ENCODE results near the gene OSCAR.
"Not testable (repeated sequence)": the region's sequence is repeated elsewhere in the genome, so short reads cannot be mapped to it uniquely, and the experiment has no call there.

OSCAR gene

DNA sequence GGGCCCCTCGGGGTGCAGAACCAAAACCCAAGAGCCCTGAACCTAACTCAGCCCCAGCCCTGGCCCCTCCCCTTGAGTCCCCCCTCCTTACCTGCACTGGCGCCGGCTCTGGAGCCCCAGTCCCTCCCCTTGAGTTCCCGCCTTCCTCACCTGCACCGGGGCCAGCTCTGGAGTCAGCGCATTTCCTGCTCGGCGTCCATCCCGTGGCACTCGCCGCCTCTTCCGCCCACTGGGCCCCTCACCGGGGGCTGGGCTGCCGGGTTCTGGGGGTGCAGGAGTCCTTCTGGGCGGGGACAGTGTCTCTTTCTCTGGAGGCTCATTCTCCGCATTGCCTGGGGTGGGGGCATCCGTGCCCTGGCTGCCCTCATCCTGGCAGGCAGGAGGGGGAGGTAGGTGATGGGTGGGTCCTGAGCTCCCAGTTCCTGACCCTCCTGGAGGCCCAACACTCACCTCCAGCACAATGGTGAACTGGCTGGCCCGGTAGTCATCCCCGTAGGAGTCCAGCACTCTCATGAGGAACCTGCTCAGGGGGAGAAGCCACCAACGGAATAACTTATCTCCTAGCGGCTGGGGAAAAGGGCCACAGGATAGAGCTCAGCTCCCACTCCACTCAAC, 7.4 kb upstream of the OSCAR start:
- TF ChIP-seq, protein P1, sequence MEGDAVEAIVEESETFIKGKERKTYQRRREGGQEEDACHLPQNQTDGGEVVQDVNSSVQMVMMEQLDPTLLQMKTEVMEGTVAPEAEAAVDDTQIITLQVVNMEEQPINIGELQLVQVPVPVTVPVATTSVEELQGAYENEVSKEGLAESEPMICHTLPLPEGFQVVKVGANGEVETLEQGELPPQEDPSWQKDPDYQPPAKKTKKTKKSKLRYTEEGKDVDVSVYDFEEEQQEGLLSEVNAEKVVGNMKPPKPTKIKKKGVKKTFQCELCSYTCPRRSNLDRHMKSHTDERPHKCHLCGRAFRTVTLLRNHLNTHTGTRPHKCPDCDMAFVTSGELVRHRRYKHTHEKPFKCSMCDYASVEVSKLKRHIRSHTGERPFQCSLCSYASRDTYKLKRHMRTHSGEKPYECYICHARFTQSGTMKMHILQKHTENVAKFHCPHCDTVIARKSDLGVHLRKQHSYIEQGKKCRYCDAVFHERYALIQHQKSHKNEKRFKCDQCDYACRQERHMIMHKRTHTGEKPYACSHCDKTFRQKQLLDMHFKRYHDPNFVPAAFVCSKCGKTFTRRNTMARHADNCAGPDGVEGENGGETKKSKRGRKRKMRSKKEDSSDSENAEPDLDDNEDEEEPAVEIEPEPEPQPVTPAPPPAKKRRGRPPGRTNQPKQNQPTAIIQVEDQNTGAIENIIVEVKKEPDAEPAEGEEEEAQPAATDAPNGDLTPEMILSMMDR (conservative IDR thresholded peaks at IDR 0.05), result no peak
- TF ChIP-seq ZFX (IDR thresholded peaks at IDR 0.05), result no peak
- H3K27ac ChIP-seq, result no peak overlapping the region

DNA sequence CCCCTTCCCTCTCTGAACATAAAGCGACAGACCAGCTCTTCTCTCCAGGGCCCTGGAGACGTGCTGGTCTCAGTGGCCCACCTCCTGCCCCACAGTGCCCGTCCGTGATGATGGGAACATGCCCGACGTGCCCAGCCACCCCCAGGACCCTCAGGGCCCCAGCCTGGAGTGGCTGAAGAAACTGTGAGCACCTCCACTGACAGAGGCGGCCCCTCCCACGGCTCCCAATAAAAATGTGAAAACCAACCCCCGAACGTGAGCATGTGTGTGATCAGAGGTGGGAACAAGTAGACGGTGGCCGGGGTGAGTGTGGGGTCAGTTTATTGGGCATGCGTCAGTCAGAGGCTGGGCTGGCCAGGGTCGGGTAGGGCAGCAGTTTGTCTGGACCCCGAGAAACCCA, 6.1 kb upstream of the OSCAR start:
- H3K27ac ChIP-seq, result no peak overlapping the region
- TF ChIP-seq, protein P1 (conservative IDR thresholded peaks at IDR 0.05), result no peak
- TF ChIP-seq ZFX (IDR thresholded peaks at IDR 0.05), result no peak

DNA sequence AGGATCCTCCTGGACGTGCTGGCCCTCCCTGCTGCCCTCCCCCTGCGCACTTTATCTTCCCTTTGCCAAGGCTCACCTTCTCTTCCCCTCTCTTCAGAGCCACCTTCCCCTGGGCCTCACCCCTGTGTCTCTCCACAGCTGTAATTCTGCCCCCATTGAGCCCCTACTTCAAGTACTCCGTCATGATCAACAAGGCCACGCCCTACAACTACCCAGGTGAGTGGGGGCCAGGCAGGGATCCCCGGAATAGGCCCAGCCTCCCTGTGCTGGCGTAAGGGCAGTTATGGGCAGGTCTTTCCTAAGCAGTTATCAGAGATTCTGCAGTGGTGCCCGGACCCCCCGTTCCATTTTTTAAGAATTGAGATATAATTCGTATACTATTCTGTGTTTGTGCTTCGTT, 5.2 kb upstream of the OSCAR start:
- no peak overlapping the region for H3K27ac ChIP-seq

DNA sequence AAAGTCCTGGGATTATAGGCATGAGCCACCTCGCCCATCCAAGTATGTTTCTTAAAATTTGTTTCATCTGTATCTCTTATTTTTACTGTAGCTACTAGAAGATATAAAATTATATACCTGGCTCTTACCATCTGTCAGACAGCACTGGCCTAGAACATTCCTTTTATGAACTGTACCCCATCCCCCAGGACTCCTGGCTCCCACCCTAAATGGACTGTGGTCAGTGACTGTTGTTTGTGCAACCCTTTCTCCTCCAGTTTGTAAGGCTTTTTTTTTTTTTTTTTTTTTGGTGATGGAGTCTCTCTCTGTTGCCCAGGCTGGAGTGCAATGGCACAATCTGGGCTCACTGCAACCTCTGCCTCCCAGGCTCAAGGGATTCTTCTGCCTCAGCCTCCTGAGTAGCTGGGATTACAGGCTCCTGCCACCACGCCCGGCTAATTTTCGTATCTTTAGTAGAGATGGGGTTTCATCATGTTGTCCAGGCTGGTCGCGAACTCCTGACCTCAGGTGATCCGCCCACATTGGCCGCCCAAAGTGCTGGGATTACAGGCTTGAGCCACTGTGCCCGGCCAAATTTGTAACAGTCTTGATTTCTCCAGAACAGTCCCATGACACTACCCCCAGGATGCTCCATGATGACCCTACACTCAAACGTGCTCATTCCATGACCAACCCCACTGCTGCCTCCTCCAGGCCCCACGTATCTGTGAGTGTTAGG, 4.6 kb upstream of the OSCAR start:
- H3K27ac ChIP-seq, result no peak overlapping the region
- TF ChIP-seq ZFX (IDR thresholded peaks at IDR 0.05), result no peak
- TF ChIP-seq, protein P1 (conservative IDR thresholded peaks at IDR 0.05), result no peak

More for the DNA sequence above, 5.2 kb upstream of the OSCAR start:
- TF ChIP-seq, protein P1 (conservative IDR thresholded peaks at IDR 0.05), result no peak
- no peak for TF ChIP-seq ZFX (IDR thresholded peaks at IDR 0.05)

DNA sequence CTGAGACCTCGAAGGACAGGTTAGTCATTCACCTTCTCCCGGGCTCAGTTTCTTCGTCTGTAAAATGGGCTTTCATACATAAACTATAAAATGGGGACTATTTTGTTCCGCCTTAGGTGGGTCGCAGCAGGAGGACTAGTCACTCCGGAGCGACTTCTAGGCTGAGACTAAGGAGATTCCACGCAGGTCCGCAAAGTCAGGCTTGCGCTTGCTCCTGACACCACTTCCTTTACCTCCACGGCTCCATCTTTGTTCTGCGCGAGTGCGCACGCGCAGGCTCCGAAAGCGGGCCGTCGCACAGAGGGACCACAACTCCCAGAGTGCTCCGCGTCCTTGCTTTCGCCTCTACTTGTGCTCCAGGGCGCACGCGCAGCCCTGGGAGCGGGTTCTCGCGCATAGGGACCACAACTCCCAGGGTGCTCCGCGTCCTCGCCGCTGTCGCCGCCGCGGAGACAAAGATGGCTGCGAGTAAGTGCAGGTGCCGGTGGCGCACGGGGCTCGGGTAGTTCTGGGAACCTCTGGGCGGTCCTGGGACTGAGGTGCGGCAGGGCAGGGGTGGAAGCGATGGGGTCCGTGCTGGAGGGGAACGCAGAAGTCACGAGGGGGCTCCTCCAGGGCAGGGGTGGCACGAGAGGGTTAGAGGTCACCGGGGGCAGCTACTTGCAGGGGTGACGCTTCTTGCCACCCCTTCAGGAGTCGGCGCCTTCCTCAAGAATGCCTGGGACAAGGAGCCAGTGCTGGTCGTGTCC, 2.0 kb upstream of the OSCAR start, which contains the start of gene NDUFA3:
TSS of gene NDUFA3 (plus strand) at position 435 of the 749 bp plus-strand sequence. CDS start at position 459, 24 bp downstream.
- TF ChIP-seq ZFX (IDR thresholded peaks at IDR 0.05), result no peak
- TF ChIP-seq, protein P1 (conservative IDR thresholded peaks at IDR 0.05), result no peak
- peak within 1 kb of the TSS; percentile 88 for H3K27ac ChIP-seq

DNA sequence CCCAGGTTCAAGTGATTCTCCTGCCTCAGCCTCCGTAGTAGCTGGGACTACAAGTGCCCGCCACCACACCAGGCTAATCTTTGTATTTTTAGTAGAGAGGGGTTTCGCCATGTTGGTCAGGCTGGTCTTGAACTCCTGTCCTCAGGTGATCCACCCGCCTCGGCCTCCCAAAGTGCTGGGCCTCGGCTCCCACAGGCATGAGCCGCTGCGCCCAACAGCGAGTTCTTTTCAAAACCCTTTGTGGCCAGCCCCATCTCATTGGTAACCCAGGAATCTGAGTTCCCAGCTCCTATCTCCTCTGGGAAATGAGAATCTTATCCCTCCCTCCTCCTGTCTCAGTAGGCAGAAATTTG, 724 bp downstream of the OSCAR start:
- H3K27ac ChIP-seq, result not testable (repeated sequence)

DNA sequence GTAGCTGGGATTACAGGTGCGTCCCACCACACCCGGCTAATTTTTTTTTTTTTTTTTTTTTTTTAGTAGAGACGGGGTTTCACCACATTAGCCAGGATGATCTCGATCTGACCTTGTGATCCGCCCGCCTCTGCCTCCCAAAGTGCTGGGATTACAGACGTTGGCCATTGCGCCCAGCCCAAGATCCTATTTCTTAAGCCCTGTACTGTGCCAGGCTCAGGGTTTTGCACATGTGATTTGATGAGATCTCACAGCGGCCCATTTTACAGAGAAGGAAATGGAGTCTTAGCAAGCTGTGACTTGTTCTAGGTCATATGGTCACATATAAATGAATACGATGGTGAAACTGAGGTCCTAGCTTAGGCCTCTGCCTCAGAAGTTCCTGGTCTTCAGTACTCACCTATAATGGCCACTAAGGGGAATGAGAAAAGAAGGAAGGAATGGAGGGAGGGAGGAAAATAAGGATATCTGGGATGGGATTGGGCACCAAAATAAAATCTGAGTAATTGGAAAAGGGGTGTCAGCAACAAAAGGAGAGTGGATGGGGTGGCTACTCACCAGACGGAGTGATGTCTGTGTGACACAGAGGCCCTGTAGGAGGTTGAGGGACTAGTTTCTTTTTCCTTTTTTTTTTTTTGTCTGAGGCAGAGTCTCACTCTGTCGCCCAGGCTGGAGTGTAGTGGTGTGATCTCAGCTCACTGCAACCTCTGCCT, 1.3 kb downstream of the OSCAR start:
- TF ChIP-seq, protein P1 (conservative IDR thresholded peaks at IDR 0.05), result no peak
- TF ChIP-seq ZFX (IDR thresholded peaks at IDR 0.05), result no peak
- H3K27ac ChIP-seq, result no peak overlapping the region
